A549 (cell line): ENCODE measurements around the gene RELL1. TPM values are rescaled to one million over a fixed set of nuclear protein-coding genes. Genes with fewer than 3 reads are reported as not detected.

Source experiments
- ATAC-seq, 2 experiments: fragments of 200-7000 bp in 1 of 2; fragments of >200 bp in 1 of 2; cut with Nextera tagmentation in 1 of 2; cut with Tn5 transposase in 1 of 2; 3 replicates each; pipeline versions ENCODE4 v1.8.0 to v1.9.1; 2018 to 2020; ENCODE audit warnings: mild to moderate bottlenecking in 1 of 2, moderate library complexity in 1 of 2
- CTCF ChIA-PET: fragments of 300-600 bp; sonication (Branson Sonifier 250); formaldehyde crosslinking; extraction: SDS; loops from one replicate; lab custom pipeline; 2021; ENCODE audit warnings: antibody characterized with exemption, inconsistent platforms; lab: Yijun Ruan, JAX
- POLR2A ChIA-PET: fragments of 350-600 bp; formaldehyde crosslinking; extraction: SDS; loops from one replicate; lab custom pipeline; 2021; ENCODE audit warnings: antibody characterized with exemption, inconsistent platforms; lab: Yijun Ruan, JAX
- DNase-seq, 2 experiments: peaks; one replicate each; pipeline versions ENCODE4 v3.0.0 to v3.0.0-alpha.2; 2011 to 2016; ENCODE audit warnings: low read depth in 1 of 2, low spot score in 1 of 2
- FAIRE-seq: peaks from 2 replicates; lab custom pipeline; 2011; peaks lifted over from hg19 to GRCh38; lab: Jason Lieb, UNC
- H3K27ac ChIP-seq, 2 experiments: fragments of >200 bp; sonication (Bioruptor Twin); formaldehyde crosslinking; 3 replicates each; pipeline ENCODE4 v1.5.1; 2016 to 2017
- H3K4me1 ChIP-seq: fragments of >200 bp; sonication (Bioruptor Twin); formaldehyde crosslinking; 3 replicates; pipeline ENCODE4 v1.6.1; 2016
- H3K4me2 ChIP-seq: fragments of >200 bp; sonication (Bioruptor Twin); formaldehyde crosslinking; 3 replicates; pipeline ENCODE4 v1.6.1; 2016
- H3K4me3 ChIP-seq: fragments of >200 bp; sonication (Bioruptor Twin); formaldehyde crosslinking; 3 replicates; pipeline ENCODE4 v1.5.1; 2016
- H3K9me3 ChIP-seq: fragments of >200 bp; sonication (Bioruptor Twin); formaldehyde crosslinking; 3 replicates; pipeline ENCODE4 v1.6.1; 2016
- ATOH8 ChIP-seq: fragments of 250-450 bp; sonication (Bioruptor Pico); IDR thresholded peaks from 2 replicates; pipeline ENCODE4 v1.5.0; 2020; ENCODE audit warnings: low read depth, mild to moderate bottlenecking, moderate library complexity
- BCL3 ChIP-seq: fragments of >200 bp; sonication (Bioruptor Twin); formaldehyde crosslinking; IDR thresholded peaks from 3 replicates; pipeline ENCODE4 v1.6.1; 2016
- BHLHE40 ChIP-seq: IDR thresholded peaks from 2 replicates; pipeline ENCODE4 v1.6.1; 2012; ENCODE audit warnings: low read depth, low read length, inconsistent platforms
- CBX8 ChIP-seq: fragments of 200-600 bp; sonication (generic); IDR thresholded peaks from 2 replicates; pipeline ENCODE4 v1.6.1; 2016
- CEBPB ChIP-seq, 2 experiments: fragments of >200 bp in 1 of 2; sonication (Bioruptor Twin) in 1 of 2; formaldehyde crosslinking in 1 of 2; IDR thresholded peaks; 2 replicates each; pipeline ENCODE4 v1.6.1; 2012 to 2016
- CHD4 ChIP-seq: fragments of 200-600 bp; sonication (generic); IDR thresholded peaks from 2 replicates; pipeline ENCODE4 v1.6.1; 2016; ENCODE audit warnings: antibody characterized with exemption, mild to moderate bottlenecking, borderline replicate concordance
- E2F6 ChIP-seq: IDR thresholded peaks from 2 replicates; pipeline ENCODE4 v1.6.1; 2012; ENCODE audit warnings: low read depth, borderline replicate concordance
- FOSB ChIP-seq: fragments of 250-450 bp; sonication (Bioruptor Pico); IDR thresholded peaks from 2 replicates; pipeline ENCODE4 v1.5.0; 2020; ENCODE audit warnings: mild to moderate bottlenecking, moderate library complexity
- HDAC2 ChIP-seq: fragments of 200-600 bp; sonication (generic); IDR thresholded peaks from 2 replicates; pipeline ENCODE4 v1.6.1; 2016
- KDM1A ChIP-seq: fragments of 200-600 bp; sonication (generic); IDR thresholded peaks from 2 replicates; pipeline ENCODE4 v1.6.1; 2016; ENCODE audit warnings: low read depth, mild to moderate bottlenecking
- KDM5A ChIP-seq: fragments of 200-600 bp; sonication (generic); IDR thresholded peaks from 2 replicates; pipeline ENCODE4 v1.6.1; 2016; ENCODE audit warnings: antibody characterized with exemption, mild to moderate bottlenecking
- MAZ ChIP-seq: fragments of 150-350 bp; IDR thresholded peaks from 2 replicates; pipeline ENCODE4 v1.6.1; 2014; ENCODE audit warnings: antibody characterized with exemption, low read depth, low read length, borderline replicate concordance
- MYC ChIP-seq: IDR thresholded peaks from 2 replicates; pipeline ENCODE4 v1.6.1; 2012; ENCODE audit warnings: mild to moderate bottlenecking, inconsistent platforms, low read length, improper control_type of control experiment, borderline replicate concordance
- NFE2L2 ChIP-seq: fragments of 150-350 bp; conservative IDR thresholded peaks from 2 replicates; pipeline ENCODE4 v1.6.1; 2014; ENCODE audit warnings: low read length
- POLR2A ChIP-seq: IDR thresholded peaks from 2 replicates; pipeline ENCODE4 v1.6.1; 2012; ENCODE audit warnings: mild to moderate bottlenecking, low read length
- RFX5 ChIP-seq: fragments of 450-650 bp; IDR thresholded peaks from 2 replicates; pipeline ENCODE4 v1.7.1; 2014; ENCODE audit warnings: antibody characterized with exemption, mild to moderate bottlenecking, moderate library complexity
- SMC3 ChIP-seq: fragments of >200 bp; sonication (Bioruptor Twin); formaldehyde crosslinking; IDR thresholded peaks from 3 replicates; pipeline ENCODE4 v1.6.1; 2018; ENCODE audit warnings: inconsistent platforms
- TFCP2L1 ChIP-seq: fragments of 250-450 bp; sonication (Bioruptor Pico); IDR thresholded peaks from 2 replicates; pipeline ENCODE4 v1.5.0; 2021; ENCODE audit warnings: mild to moderate bottlenecking
- USF2 ChIP-seq: fragments of 450-650 bp; IDR thresholded peaks from 2 replicates; pipeline ENCODE4 v1.6.1; 2014; ENCODE audit warnings: antibody characterized with exemption
- ZC3H11A ChIP-seq: fragments of 450-650 bp; IDR thresholded peaks from 2 replicates; pipeline ENCODE4 v1.6.1; 2014; ENCODE audit warnings: antibody characterized with exemption, mild to moderate bottlenecking
- WGBS: methylation state at CpG from one replicate; pipeline ENCODE4 v1.1.6; 2017; ENCODE audit errors: missing lambda C conversion rate; 5-methylcytosine and 5-hydroxymethylcytosine counted together
- polyA plus RNA-seq, 4 experiments: library from polyadenylated mRNA; depleted of rRNA in 3 of 4; stranded (reverse); fragments of >200 nt; fragmentation: RNase III in 1 of 4; extraction: RNeasy Plus Mini Kit Qiagen cat#74134 plus additional on column Dnase treatment in 1 of 4; gene quantifications; 2 replicates in 3 of 4; 3 replicates in 1 of 4; pipeline ENCODE4 v1.2.3, GENCODE V29; 2011 to 2017

RELL1 gene
- polyA plus RNA-seq, 2 of the 4 experiments (the other 2 are of a cell fraction) = 5.0 to 9.6 TPM

GRCh38 chr4:37705571-37705970 lies 19.4 kb upstream of the RELL1 start (continued):
- no peak for TF ChIP-seq E2F6
- TF ChIP-seq MYC = no peak

- WGBS = 58% methylated on average over 5 of the region's 5 CpGs
- TF ChIP-seq RFX5 (no peak), FOSB (CRISPR knock-in tag) (no peak), KDM5A (no peak), CBX8 (no peak), BCL3 (no peak), CHD4 (no peak), NFE2L2 (no peak), POLR2A (no peak), CEBPB (IDR thresholded peaks at IDR 0.05) (no peak), TFCP2L1 (CRISPR knock-in tag) (no peak), HDAC2 (no peak), BHLHE40 (no peak), USF2 (no peak), ATOH8 (CRISPR knock-in tag) (no peak), ZC3H11A (no peak), KDM1A (no peak), SMC3 (no peak)
- POLR2A ChIA-PET = no interaction called here
- ATAC-seq (no peak), FAIRE-seq (no peak), DNase-seq (no peak)
- Histone ChIP-seq H3K9me3 (no peaks in the 10 kb centered on the region), H3K4me3 (no peak overlapping the region), H3K4me2 (no peak overlapping the region), H3K4me1 (no peaks in the 10 kb centered on the region), H3K27ac (no peak overlapping the region)
- CTCF ChIA-PET = interaction anchor here (1.1 to 1.4 kb wide), 3 partner anchors 12 to 97 kb away, joined by 3 to 5 read pairs (median 4); no protein-coding TSS in a partner anchor
These were observed 13.8 kb upstream of the RELL1 start for GRCh38 chr4:37699868-37700481.

GRCh38 chr4:37697566-37697965 lies 11.4 kb upstream of the RELL1 start:
- Histone ChIP-seq H3K4me2 (no peak overlapping the region), H3K9me3 (no peaks in the 10 kb centered on the region), H3K4me1 (peaks cover 6% of the 10 kb centered on the region; the same call in 2 of the 3 replicates), H3K4me3 (no peak overlapping the region), H3K27ac (no peak overlapping the region)
- POLR2A ChIA-PET = no interaction called here
- DNase-seq = no peak
- CTCF ChIA-PET = no interaction called here
- TF ChIP-seq CHD4 (no peak), ATOH8 (CRISPR knock-in tag) (no peak), SMC3 (no peak), MAZ (no peak)
- 75% methylated on average over 3 of the region's 3 CpGs for WGBS
- FAIRE-seq = no peak
- no peak for ATAC-seq
